RWPE2 (cell line): Measurements from ENCODE around the gene ITGA4.
"Not testable (repeated sequence)": the region's sequence is repeated elsewhere in the genome, so short reads cannot be mapped to it uniquely, and the experiment has no call there.

ENCODE experiments used
- ATAC-seq: fragments of 200-7000 bp; cut with Tn5 transposase; 3 replicates; pipeline ENCODE4 v1.9.1; 2021; ENCODE audit warnings: low read depth
- DNase-seq: peaks from one replicate; pipeline ENCODE4 v3.0.0-alpha.2; 2020; ENCODE audit warnings: low spot score
- H3K27ac ChIP-seq: fragments of 450-650 bp; 2 replicates; pipeline ENCODE4 v1.5.1; 2017; ENCODE audit warnings: mild to moderate bottlenecking; ENCODE audit not compliant: poor library complexity, severe bottlenecking
- H3K27me3 ChIP-seq: fragments of 250-450 bp; sonication (Bioruptor Pico); 2 replicates; pipeline ENCODE4 v1.5.1; 2021; ENCODE audit warnings: mild to moderate bottlenecking, moderate library complexity; ENCODE audit not compliant: insufficient read depth, poor library complexity, severe bottlenecking
- H3K36me3 ChIP-seq: fragments of 250-450 bp; sonication (Bioruptor Pico); 2 replicates; pipeline ENCODE4 v1.5.1; 2020; ENCODE audit warnings: low read depth, mild to moderate bottlenecking, moderate library complexity
- H3K4me1 ChIP-seq: fragments of 250-450 bp; sonication (Bioruptor Pico); 2 replicates; pipeline ENCODE4 v1.5.1; 2021; ENCODE audit warnings: mild to moderate bottlenecking, moderate library complexity; ENCODE audit not compliant: insufficient read depth, poor library complexity, severe bottlenecking
- H3K4me3 ChIP-seq: fragments of 250-450 bp; sonication (Bioruptor Pico); 2 replicates; pipeline ENCODE4 v1.5.1; 2021; ENCODE audit warnings: mild to moderate bottlenecking, moderate library complexity; ENCODE audit not compliant: severe bottlenecking
- H3K9me3 ChIP-seq: fragments of 250-450 bp; sonication (Bioruptor Pico); 2 replicates; pipeline ENCODE4 v1.5.1; 2021; ENCODE audit warnings: mild to moderate bottlenecking, moderate library complexity; ENCODE audit not compliant: severe bottlenecking
- CTCF ChIP-seq: fragments of 450-650 bp; IDR thresholded peaks from one replicate; pipeline ENCODE4 v1.5.1; 2017; ENCODE audit warnings: mild to moderate bottlenecking, moderate library complexity; ENCODE audit not compliant: poor library complexity, severe bottlenecking

ITGA4 gene

DNA sequence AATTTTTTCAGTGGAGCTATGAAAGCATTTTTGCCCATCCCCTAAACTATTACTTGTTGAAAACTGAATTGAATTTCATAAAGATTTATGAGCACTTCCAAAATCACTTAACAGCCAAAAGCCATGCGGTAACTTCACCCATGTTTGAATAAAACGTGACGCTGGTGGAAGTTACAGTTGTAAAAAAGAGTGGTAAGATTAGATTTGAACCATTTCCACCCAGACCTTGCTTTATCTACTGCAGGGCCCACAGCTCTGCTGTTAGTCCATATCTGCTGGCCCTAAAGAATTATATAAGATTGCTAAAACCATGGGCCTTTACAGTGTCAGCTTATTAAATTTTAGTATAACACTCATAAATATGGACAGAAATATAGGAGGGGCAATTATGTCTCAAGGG, 15.5 kb upstream of the ITGA4 start:
- Histone ChIP-seq H3K4me1 (no peaks in the 10 kb centered on the region), H3K36me3 (no peaks in the 10 kb centered on the region), H3K9me3 (no peaks in the 10 kb centered on the region), H3K27me3 (no peaks in the 10 kb centered on the region), H3K4me3 (no peak overlapping the region), H3K27ac (no peak overlapping the region)
- no peak for DNase-seq
- ATAC-seq: no peak
- TF ChIP-seq CTCF: no peak

GRCh38 chr2:181444654-181445053, 12.5 kb upstream of the ITGA4 start:
- Histone ChIP-seq H3K27me3 (no peaks in the 10 kb centered on the region), H3K4me1 (no peaks in the 10 kb centered on the region), H3K4me3 (no peak overlapping the region), H3K9me3 (no peaks in the 10 kb centered on the region), H3K27ac (no peak overlapping the region), H3K36me3 (no peaks in the 10 kb centered on the region)
- DNase-seq (no peak), ATAC-seq (no peak)
- TF ChIP-seq CTCF: no peak

DNA sequence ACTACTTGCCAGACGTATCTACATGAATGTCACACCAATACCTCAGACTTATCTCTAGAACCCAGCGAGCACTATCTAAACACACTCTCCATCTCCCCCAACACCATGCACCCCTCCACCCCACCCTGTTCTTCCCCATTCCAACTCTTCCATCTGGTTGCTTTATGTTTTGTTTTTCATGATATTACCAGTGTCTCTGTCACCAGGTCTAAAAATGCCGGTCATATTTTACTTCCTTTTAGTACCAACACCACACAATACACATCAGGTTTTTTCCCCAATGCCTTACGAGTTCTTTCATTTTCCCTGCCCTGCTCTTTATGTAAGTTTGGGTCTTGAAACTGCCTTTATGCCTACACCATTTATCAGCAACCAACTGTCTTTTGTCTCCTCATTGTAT, 10.2 kb upstream of the ITGA4 start:
- no peak overlapping the region for H3K4me3 ChIP-seq
- ATAC-seq: no peak
- no peaks in the 10 kb centered on the region for H3K9me3 ChIP-seq
- no peaks in the 10 kb centered on the region for H3K36me3 ChIP-seq
- no peaks in the 10 kb centered on the region for H3K27me3 ChIP-seq
- H3K4me1 ChIP-seq: no peaks in the 10 kb centered on the region
- DNase-seq: no peak
- no peak overlapping the region for H3K27ac ChIP-seq
- no peak for TF ChIP-seq CTCF

- not testable (repeated sequence) for DNase-seq, H3K36me3 ChIP-seq, H3K4me1 ChIP-seq, H3K9me3 ChIP-seq, H3K27me3 ChIP-seq, ATAC-seq, H3K27ac ChIP-seq, H3K4me3 ChIP-seq
Observed at GRCh38 chr2:181449278-181449677, 7.9 kb upstream of the ITGA4 start.

DNA sequence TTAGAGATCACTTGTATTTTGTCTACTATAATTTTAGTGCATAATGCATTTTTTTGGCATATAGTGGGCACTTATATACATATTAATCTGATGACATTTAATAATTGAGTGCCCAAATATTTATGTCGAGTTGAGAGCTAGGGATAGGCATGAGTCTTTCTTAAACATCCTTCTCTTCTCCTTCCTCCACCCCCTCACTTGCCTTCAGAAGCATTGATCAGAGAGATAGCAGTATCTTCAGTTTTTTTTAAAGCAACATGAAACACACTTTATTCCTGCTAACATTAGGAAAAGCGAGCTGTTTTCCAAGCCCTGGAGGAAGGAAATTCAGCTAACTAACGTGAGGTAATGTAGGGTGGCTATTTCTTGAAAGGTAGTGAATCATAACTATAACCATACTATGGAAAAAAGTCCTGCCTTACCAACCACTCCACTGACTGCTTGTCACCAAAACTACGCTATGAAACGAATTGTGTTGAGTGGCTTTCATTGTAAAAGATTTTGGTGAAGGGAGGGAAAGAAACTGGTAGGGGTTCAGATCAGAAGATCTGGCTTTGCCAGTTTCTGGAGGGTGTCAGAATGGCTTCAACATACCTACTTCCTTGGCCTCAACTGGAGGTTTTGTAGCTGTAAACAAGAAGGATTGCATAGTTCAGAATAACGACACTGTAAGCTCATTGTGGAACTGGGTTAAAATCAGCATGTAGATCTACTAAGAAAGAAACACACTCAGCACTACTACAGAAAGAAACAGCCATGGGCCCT, 2.3 kb upstream of the ITGA4 start:
- Histone ChIP-seq H3K4me1 (no peaks in the 10 kb centered on the region), H3K9me3 (no peaks in the 10 kb centered on the region), H3K27ac (no peak overlapping the region), H3K36me3 (no peaks in the 10 kb centered on the region), H3K4me3 (no peak overlapping the region), H3K27me3 (peaks cover 17% of the 10 kb centered on the region)
- ATAC-seq (no peak), DNase-seq (no peak)
- TF ChIP-seq CTCF: no peak
